Neuron (in vitro differentiated cells): ENCODE data around the gene YTHDF1.
A peak's percentile ranks its signal among the peaks of the same experiment; 100 is the strongest.
"Not testable (repeated sequence)": the region's sequence is repeated elsewhere in the genome, so short reads cannot be mapped to it uniquely, and the experiment has no call there.

Source experiments
- H2AFZ ChIP-seq: one replicate; pipeline ENCODE4 v1.6.1; 2013; ENCODE audit warnings: low read depth, mild to moderate bottlenecking, inconsistent platforms, low read length, moderate library complexity
- H3K27me3 ChIP-seq: one replicate; pipeline ENCODE4 v1.6.1; 2013; ENCODE audit warnings: low read length; ENCODE audit not compliant: insufficient read depth
- H3K36me3 ChIP-seq: one replicate; pipeline ENCODE4 v1.6.1; 2013; ENCODE audit warnings: low read length; ENCODE audit not compliant: insufficient read depth
- H3K4me1 ChIP-seq: one replicate; pipeline ENCODE4 v1.6.1; 2013; ENCODE audit warnings: low read length; ENCODE audit not compliant: insufficient read depth
- H3K4me3 ChIP-seq: 2 replicates; pipeline ENCODE4 v1.5.1; 2013; ENCODE audit warnings: mild to moderate bottlenecking, low read length, moderate library complexity
- H3K9me3 ChIP-seq: one replicate; pipeline ENCODE4 v1.6.1; 2013; ENCODE audit warnings: low read length

The YTHDF1 gene

DNA sequence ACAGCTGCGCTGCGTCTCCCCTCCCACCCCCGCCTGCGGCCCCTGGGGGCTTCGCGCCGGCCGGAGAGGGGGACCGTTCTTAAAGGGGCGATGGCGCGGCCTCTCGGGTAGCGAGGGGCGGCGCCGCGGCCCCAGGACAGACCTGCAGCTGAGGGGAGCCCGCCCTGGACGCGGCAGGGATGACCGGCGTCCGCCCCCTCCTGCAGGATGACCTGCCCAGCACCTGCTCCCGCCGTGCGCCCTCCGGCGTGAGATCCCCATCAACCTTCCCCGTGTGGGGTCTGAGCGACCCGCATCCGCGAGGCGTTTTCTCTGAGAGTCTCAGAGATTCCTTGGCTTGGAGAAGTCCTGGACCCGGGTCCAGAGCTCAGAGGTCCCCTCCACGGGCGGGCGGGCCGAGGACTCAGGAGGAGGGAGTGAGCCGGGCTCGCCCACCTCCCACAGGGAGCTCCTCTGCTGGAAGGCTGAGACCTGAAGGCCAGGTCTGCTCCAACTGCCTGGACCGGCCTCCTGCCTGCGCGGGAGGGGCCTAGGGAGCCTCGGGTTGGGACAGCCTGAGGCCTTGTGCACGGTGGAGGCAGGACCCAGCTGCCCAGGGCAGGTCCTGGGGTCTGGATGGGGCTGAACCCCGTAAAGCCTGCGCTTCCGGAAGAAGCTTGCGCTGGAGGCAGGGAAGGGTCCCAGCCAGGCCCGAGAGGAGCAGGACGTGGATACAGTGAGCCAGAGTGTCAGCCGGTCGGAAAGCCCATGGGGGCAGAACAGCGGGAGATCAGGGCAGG, 38.9 kb upstream of the YTHDF1 start:
- Histone ChIP-seq H3K9me3 (peaks cover 6% of the 10 kb centered on the region), H2AFZ (no peak overlapping the region), H3K36me3 (no peaks in the 10 kb centered on the region), H3K4me3 (peak overlapping the region; percentile 32), H3K27me3 (no peaks in the 10 kb centered on the region), H3K4me1 (peaks cover 41% of the 10 kb centered on the region)

DNA sequence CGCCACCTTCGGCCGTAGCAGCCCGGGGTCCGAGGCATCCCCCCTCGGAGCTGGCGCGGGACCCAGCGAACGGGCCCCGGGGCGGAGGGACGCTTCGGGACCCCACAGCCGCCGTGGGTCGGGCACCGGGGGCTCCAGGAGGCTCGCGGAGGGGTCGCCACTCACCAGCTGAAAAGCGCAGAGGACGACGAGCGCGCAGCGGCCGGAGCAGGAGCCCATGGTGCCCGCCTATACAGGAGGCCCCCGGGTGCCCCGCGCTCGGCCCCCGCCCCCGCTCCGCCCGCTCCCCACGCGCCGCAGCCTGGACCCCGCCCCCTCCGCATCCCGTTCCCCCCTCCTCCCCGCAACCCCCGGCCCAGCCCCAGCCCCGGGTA, 38.3 kb upstream of the YTHDF1 start, which contains the start of gene NKAIN4:
Gene NKAIN4 (minus strand): TSS at position 232 of the 374 bp plus-strand sequence. CDS start 13 bp downstream, at position 219.
- H3K4me1 ChIP-seq = peaks cover 41% of the 10 kb centered on the region
- H3K4me3 ChIP-seq = peak within 1 kb of the TSS; percentile 46
- H3K9me3 ChIP-seq = peaks cover 6% of the 10 kb centered on the region
- no peak within 1 kb of the TSS for H2AFZ ChIP-seq
- no peaks in the 10 kb centered on the region for H3K27me3 ChIP-seq
- peaks cover 3% of the 10 kb centered on the region for H3K36me3 ChIP-seq

DNA sequence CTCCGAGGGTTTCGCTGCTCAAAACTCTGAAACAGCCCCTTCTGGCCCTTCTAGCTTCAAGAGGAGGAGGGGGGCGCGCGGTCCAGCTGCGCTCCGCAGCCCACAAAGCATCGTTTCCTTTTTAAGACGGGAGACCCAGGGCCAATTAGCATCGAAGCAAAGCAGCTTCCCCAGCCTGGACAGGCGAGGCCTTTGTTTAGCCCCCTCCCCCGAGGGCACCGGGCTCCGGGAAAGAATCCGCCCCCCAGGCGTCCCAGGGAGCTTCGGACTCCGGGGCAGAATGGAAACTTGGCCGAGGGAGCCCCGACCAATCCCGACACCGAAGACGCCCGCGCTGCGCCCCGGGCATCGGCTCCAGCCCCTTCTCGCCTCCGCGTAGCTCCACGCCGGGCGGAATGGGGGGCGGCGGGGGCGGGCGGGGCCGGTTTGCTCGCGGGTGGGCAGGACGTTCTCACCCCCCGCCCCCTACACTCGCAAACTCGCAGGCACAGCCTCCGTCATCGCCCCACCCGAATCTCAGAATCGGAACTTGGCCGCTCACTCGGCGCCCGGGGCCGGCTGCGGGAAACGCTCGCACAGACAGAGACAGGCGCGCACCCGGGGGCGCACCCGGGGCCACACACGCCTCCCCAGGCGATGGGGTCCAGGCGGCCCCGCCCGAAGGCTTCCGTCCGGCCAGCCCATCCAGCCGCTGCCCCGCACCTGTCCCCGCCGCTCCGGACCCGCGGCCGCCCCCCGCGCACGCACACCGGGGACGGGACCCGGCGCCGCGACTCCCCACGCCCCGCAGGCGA, 37.7 kb upstream of the YTHDF1 start:
- peaks cover 41% of the 10 kb centered on the region for H3K4me1 ChIP-seq
- H3K27me3 ChIP-seq = no peaks in the 10 kb centered on the region
- peaks cover 4% of the 10 kb centered on the region for H3K36me3 ChIP-seq
- H3K4me3 ChIP-seq = peak overlapping the region; percentile 46
- peaks cover 6% of the 10 kb centered on the region for H3K9me3 ChIP-seq
- no peak overlapping the region for H2AFZ ChIP-seq

DNA sequence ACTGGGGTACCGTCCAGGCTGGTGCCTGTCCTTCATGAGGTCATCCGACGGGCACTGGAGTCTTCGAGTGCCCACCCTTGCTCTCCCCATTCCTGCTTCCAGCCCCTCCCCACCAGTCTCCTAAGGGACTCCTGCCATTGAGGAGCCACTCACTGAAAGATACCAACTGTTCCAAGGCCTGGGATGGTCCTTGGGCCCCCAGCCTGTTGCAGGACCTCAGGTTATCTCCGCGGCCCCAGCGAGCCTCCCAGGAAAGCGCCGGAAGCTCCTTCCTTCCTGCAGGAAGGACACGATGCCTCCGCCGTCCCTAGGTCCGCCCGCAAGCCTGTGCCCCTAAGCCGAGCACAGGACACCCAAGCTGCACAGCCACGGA, 37.1 kb upstream of the YTHDF1 start:
- peaks cover 6% of the 10 kb centered on the region for H3K9me3 ChIP-seq
- peaks cover 8% of the 10 kb centered on the region for H3K36me3 ChIP-seq
- H3K4me1 ChIP-seq = peaks cover 41% of the 10 kb centered on the region
- H2AFZ ChIP-seq = no peak overlapping the region
- no peaks in the 10 kb centered on the region for H3K27me3 ChIP-seq
- H3K4me3 ChIP-seq = peak overlapping the region; percentile 46

- Histone ChIP-seq H2AFZ (no peak overlapping the region), H3K36me3 (peaks cover 15% of the 10 kb centered on the region), H3K4me3 (peak overlapping the region; percentile 46), H3K4me1 (peaks cover 41% of the 10 kb centered on the region), H3K9me3 (peaks cover 6% of the 10 kb centered on the region), H3K27me3 (no peaks in the 10 kb centered on the region)
Measured at GRCh38 chr20:63252284-63252711, 36.4 kb upstream of the YTHDF1 start.

DNA sequence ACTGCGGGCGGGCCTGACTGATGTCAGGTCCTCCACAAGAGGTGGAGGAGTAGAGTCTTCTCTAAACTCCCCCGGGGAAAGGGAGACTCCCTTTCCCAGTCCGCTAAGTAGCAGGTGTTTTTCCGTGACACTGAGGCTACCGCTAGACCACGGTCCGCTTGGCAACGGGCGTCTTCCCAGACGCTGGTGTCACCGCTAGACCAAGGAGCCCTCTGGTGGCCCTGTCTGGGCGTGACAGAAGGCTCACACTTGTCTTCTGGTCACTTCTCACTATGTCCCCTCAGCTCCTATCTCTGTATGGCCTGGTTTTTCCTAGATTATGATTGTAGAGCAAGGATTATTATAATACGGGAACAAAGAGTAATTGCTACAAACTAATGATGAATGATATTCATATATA, 35.4 kb upstream of the YTHDF1 start:
- H3K4me3 ChIP-seq, H3K27me3 ChIP-seq, H3K9me3 ChIP-seq, H2AFZ ChIP-seq: not testable (repeated sequence)
- Histone ChIP-seq H3K36me3 (peaks cover 20% of the 10 kb centered on the region), H3K4me1 (peaks cover 41% of the 10 kb centered on the region)

GRCh38 chr20:63249891-63250290, 34.0 kb upstream of the YTHDF1 start:
- H2AFZ ChIP-seq = no peak overlapping the region
- peaks cover 23% of the 10 kb centered on the region for H3K36me3 ChIP-seq
- H3K27me3 ChIP-seq = no peaks in the 10 kb centered on the region
- H3K4me1 ChIP-seq = peaks cover 27% of the 10 kb centered on the region
- H3K4me3 ChIP-seq = no peak overlapping the region
- H3K9me3 ChIP-seq = no peaks in the 10 kb centered on the region

DNA sequence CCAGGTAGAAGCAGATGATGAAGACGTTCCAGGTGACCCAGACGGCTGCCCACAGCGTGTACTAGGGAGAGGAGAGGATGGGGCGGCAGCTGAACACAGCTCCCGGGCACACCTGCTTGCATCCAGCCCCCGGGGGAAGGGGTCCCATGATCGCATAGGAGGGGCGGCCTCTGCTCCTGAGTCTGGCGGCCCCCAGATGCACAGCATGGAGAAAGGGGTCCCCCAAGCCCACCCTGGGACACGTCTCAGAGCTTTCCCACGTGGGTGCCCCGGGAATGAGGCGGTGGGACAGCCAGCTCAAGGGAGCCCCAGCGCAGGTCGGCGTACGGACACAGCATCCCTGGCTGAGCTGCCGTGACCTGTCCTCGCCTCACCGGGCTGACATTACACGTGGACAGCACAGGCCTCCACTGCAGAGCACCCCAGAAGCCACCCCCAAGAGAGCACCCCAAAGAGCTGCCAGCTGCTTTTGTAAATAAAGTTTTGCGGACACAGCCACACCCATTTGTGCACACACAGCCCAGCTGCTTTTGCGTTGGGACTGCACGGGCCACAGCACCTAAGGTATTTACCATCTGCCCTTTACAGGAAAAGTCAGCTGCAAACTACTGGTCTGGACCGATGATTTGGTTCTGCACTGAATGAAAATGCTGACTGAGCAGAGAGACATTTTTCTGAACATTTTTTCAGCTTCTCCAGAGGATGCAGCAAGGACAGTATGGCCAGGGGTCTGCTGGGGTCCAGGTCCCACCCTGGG, 33.1 kb upstream of the YTHDF1 start:
- H3K36me3 ChIP-seq = peaks cover 23% of the 10 kb centered on the region
- no peak overlapping the region for H3K4me3 ChIP-seq
- H3K27me3 ChIP-seq = no peaks in the 10 kb centered on the region
- H2AFZ ChIP-seq = no peak overlapping the region
- no peaks in the 10 kb centered on the region for H3K9me3 ChIP-seq
- peaks cover 24% of the 10 kb centered on the region for H3K4me1 ChIP-seq

- H3K4me3 ChIP-seq = no peak overlapping the region
- peaks cover 19% of the 10 kb centered on the region for H3K4me1 ChIP-seq
- no peaks in the 10 kb centered on the region for H3K27me3 ChIP-seq
- H2AFZ ChIP-seq = no peak overlapping the region
- H3K9me3 ChIP-seq = no peaks in the 10 kb centered on the region
- H3K36me3 ChIP-seq = peaks cover 23% of the 10 kb centered on the region
Measured at GRCh38 chr20:63247671-63248228, 31.8 kb upstream of the YTHDF1 start.

GRCh38 chr20:63246490-63247288, 30.8 kb upstream of the YTHDF1 start:
- Histone ChIP-seq H3K27me3 (no peaks in the 10 kb centered on the region), H3K9me3 (no peaks in the 10 kb centered on the region), H3K36me3 (peaks cover 23% of the 10 kb centered on the region), H3K4me1 (peaks cover 8% of the 10 kb centered on the region), H3K4me3 (no peak overlapping the region), H2AFZ (no peak overlapping the region)

DNA sequence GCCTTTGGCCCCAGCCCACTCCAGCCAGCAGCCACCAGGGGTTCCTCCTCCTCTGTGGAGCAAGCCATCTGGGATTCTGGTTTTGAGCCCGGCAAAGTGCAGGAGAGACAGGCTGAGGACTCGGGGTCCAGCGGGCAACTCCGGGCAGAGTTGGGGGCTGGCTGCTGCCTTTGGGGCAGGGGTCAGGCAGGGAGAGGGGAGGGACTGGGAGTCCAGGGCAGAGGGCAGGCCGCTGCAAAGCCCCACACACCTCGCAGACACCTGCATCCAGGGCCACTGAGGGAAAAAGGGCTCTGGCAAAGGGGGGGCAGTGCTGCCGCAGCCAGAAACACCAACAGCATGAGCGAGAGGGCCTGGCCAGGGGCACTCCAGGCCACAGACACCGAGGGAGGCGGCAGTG, 28.5 kb upstream of the YTHDF1 start:
- Histone ChIP-seq H2AFZ (no peak overlapping the region), H3K9me3 (no peaks in the 10 kb centered on the region), H3K36me3 (peaks cover 22% of the 10 kb centered on the region), H3K27me3 (no peaks in the 10 kb centered on the region), H3K4me3 (no peak overlapping the region), H3K4me1 (no peaks in the 10 kb centered on the region)

DNA sequence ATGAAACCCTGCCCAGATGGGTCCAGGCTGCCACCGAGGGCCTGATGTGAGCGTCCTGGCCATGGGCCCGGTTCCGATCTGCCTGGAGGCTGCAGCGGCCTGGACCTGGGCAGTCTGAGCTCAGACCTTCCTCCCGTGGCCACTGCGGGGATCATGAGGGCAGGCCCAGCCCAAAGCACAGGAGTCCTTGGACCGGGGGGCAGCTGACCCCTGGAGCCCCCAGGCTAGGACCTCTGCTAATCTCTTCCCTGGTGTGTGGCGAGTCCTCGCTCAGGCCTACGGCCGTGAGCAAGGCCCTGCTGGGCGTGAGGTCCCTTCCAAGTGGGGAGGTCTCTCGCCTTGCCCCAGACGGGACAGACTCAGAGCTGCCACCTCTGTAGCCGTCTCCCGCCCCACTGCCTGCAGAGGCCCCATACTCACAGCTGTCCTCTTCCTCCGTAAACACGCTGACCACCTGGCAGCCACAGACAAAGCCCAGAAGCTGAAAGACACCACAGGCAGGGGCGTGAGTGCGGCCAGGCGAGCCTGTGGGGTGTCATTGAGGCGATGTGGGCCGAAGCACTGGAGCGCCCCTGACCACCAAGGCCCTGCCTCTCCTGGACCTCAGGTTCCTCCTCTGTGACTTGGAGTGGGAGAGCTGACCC, 27.8 kb upstream of the YTHDF1 start:
- H3K27me3 ChIP-seq = no peaks in the 10 kb centered on the region

More for the DNA sequence above, 27.8 kb upstream of the YTHDF1 start:
- no peak overlapping the region for H3K4me3 ChIP-seq
- H3K4me1 ChIP-seq = no peaks in the 10 kb centered on the region
- H3K36me3 ChIP-seq = peaks cover 20% of the 10 kb centered on the region
- H3K9me3 ChIP-seq = no peaks in the 10 kb centered on the region
- no peak overlapping the region for H2AFZ ChIP-seq
